Nephron progenitor cell (in vitro differentiated cells): ENCODE measurements around the gene DHCR7.

Source experiments
- DNase-seq: peaks from one replicate; pipeline ENCODE4 v3.0.0; 2021
- H3K27ac Mint-ChIP-seq: 2 replicates; pipeline ENCODE4 v1.8.0; 2021; ENCODE audit warnings: mild to moderate bottlenecking, moderate library complexity, mixed read lengths
- H3K27me3 Mint-ChIP-seq: 2 replicates; pipeline ENCODE4 v1.8.0; 2021; ENCODE audit warnings: mild to moderate bottlenecking, low read depth, mixed read lengths; ENCODE audit not compliant: poor library complexity
- H3K36me3 Mint-ChIP-seq: 2 replicates; pipeline ENCODE4 v1.8.0; 2021; ENCODE audit warnings: low read depth, mixed read lengths
- H3K4me1 Mint-ChIP-seq: 2 replicates; pipeline ENCODE4 v1.8.0; 2021; ENCODE audit warnings: mixed read lengths
- H3K4me3 Mint-ChIP-seq: 2 replicates; pipeline ENCODE4 v1.8.0; 2021; ENCODE audit warnings: mild to moderate bottlenecking, moderate library complexity, mixed read lengths
- H3K9me3 Mint-ChIP-seq: 2 replicates; pipeline ENCODE4 v1.8.0; 2021; ENCODE audit warnings: mild to moderate bottlenecking, moderate library complexity, mixed read lengths
- CTCF ChIP-seq: fragments of 200-600 bp; sonication (generic); IDR thresholded peaks from 2 replicates; pipeline ENCODE4 v1.5.0; 2021; ENCODE audit warnings: antibody characterized with exemption

The DHCR7 gene

DNA sequence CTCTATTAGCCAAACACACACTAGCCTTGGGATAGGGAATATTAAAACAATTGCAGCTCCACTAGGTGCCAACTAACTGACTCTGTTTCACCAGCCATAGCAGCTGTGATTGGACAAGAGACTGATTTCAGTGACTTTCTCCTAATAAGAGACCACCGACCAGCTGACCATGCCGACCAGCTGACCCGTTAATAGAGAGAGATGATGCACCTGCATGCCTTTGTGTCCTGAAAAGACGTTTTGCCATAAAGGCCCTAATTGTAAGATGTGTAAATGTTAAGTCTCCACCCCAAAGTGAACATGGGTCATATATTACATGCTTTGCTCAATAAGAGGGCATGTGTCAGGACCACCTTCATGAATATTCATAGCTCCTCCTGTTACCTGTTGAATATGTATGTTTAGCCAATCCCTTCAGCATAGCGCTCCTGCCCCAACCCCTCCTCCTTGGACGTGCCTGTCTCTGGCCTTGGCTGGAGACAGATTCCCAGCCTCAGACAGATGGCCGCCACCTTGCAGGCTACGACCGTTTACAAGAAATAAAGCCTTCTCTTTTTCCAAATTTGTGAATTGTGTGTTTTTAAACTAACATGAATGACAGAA is 3.5 kb upstream of the DHCR7 start:
- Mint-ChIP-seq H3K4me3 (peak overlapping the region; percentile 83), H3K27ac (no peak overlapping the region), H3K4me1 (peaks cover 63% of the 10 kb centered on the region), H3K9me3 (peaks cover 4% of the 10 kb centered on the region), H3K27me3 (peaks cover 8% of the 10 kb centered on the region), H3K36me3 (peaks cover 26% of the 10 kb centered on the region)
- no peak for TF ChIP-seq CTCF
- DNase-seq: peak; percentile 29

DNA sequence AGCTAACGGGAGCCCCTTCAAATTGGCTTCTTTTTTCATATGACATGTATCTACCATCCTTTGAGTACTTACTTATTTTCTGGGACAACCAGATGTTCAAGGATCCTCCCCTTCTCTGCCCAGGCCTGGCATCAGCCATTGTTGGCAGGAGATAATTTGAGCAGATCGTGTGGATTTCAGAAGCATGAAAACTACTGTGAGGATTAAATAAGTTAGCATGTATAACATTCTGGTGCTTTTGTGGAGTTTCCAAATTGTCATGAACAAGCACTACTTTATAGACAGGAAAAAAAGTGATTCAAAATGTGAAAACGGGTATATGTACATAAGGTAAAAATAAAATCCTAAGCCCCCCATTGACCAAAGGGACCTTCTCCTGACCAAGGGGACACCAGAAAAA is 2.7 kb upstream of the DHCR7 start:
- Mint-ChIP-seq H3K36me3 (peaks cover 26% of the 10 kb centered on the region), H3K27me3 (peaks cover 8% of the 10 kb centered on the region), H3K27ac (no peak overlapping the region), H3K9me3 (peaks cover 12% of the 10 kb centered on the region), H3K4me1 (peaks cover 71% of the 10 kb centered on the region), H3K4me3 (peak overlapping the region; percentile 39)
- no peak for TF ChIP-seq CTCF
- DNase-seq: no peak

- peaks cover 73% of the 10 kb centered on the region for H3K4me1 Mint-ChIP-seq
- DNase-seq: no peak
- H3K9me3 Mint-ChIP-seq: peaks cover 15% of the 10 kb centered on the region
- peaks cover 27% of the 10 kb centered on the region for H3K36me3 Mint-ChIP-seq
- peaks cover 8% of the 10 kb centered on the region for H3K27me3 Mint-ChIP-seq
- TF ChIP-seq CTCF: no peak
- peak overlapping the region; percentile 38 for H3K4me3 Mint-ChIP-seq
- H3K27ac Mint-ChIP-seq: no peak overlapping the region
Observed at GRCh38 chr11:71450507-71450906, 2.3 kb upstream of the DHCR7 start.

DNA sequence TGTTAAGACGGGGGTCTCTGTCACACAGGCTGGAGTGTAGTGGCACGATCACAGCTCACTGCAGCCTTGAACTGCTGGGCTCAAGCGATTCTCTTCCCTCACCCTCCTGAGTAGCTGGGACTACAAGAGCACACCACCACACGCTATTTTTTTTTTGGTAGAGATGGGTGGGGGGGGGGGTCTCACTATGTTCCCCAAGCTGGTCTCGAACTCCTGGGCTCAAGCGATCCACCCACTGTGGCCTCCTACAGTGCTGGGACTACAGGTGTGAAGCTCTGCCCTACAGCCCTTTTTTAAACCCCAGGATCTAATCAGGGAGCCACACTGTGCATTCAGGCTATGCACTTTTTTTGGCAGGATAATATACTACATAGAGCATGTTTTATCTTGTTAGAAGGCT is 1.4 kb upstream of the DHCR7 start:
- H3K9me3 Mint-ChIP-seq: peaks cover 15% of the 10 kb centered on the region

DNA sequence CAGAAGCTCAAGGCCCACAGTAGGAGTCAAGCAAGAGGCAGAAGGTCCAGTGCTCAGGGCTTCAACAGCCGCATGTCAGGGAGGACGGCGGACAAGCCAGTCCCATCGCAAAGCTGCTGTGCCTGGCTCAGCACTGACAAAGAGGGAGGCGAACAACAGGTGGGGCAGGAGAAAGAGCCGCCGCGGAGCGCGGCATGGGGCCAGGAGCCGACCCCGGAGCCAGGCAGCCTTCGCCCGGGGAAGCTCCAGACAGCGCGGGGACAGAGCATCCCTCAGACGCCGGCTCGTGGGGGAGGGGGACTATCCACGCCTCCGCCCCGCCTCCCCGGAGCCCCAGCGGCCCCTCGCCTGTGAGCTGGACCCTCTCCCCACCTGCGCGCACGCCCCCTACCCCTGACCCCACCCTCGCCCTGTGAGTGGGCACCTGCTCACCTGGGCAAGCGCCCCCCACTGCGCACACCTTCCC is 369 bp downstream of the DHCR7 start:
- Mint-ChIP-seq H3K27ac (peak overlapping the region; percentile 90), H3K36me3 (peaks cover 46% of the 10 kb centered on the region), H3K9me3 (peaks cover 15% of the 10 kb centered on the region), H3K4me1 (peaks cover 57% of the 10 kb centered on the region), H3K4me3 (peak overlapping the region; percentile 94), H3K27me3 (peaks cover 10% of the 10 kb centered on the region)
- peak; percentile 81 for DNase-seq
- TF ChIP-seq CTCF: no peak

More for the DNA sequence above, 1.4 kb upstream of the DHCR7 start:
- H3K36me3 Mint-ChIP-seq: peaks cover 29% of the 10 kb centered on the region
- TF ChIP-seq CTCF: no peak
- peak overlapping the region; percentile 90 for H3K4me3 Mint-ChIP-seq
- H3K27me3 Mint-ChIP-seq: peaks cover 8% of the 10 kb centered on the region
- DNase-seq: no peak
- H3K27ac Mint-ChIP-seq: no peak overlapping the region
- peaks cover 70% of the 10 kb centered on the region for H3K4me1 Mint-ChIP-seq
